ENCODE measurements around the gene CLDN20. TPM values are rescaled to one million over a fixed set of nuclear protein-coding genes. Genes with fewer than 3 reads are reported as not detected.
A peak's percentile ranks its signal among the peaks of the same experiment; 100 is the strongest.

CLDN20 gene
- total RNA-seq, 1 experiment from 2014 or later: not detected

DNA sequence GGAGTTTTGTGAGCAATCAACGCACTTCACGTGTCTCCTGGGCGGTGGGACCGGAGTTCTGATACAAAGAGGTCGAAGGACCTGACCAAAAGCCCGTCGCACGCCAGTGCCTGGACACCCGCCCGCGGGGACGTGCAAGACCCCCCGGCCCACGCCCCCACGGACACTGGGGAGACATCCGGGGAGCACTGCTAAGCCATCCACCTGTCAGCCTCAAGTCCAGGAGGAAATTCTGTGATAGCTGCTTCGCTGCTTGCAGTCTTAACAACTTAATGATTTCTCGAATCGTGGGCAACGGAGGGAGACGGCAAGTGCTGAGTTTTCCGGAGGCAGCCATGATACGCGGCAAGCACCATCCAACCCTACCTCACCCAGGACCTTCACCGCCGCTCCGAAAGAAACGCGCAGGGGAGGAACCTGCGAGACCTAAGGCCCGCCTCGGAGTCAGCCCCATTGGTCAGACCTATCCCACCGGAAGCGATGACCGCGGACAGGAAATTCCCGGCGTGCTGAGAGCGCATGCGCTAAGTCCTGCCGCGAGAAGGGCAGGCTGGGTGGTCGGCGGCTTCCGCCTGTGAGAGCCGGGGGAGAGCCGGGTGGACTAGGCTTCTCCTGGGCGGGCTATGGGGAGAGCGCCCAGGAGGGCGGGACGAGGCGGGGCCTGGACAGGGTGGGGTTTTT is 50.4 kb downstream of the CLDN20 start, which contains the start of gene TFB1M:
TFB1M (minus strand) TSS at position 393 of the 681 bp plus-strand sequence; CDS start at position 337, 56 bp downstream.
- H3K27me3 ChIP-seq: no peaks in the 10 kb centered on the region
- DNase-seq: peak; percentile 98
- H3K36me3 ChIP-seq: peaks cover 18% of the 10 kb centered on the region
- H3K4me3 ChIP-seq: peak within 1 kb of the TSS; percentile 98
- H3K9me3 ChIP-seq: no peaks in the 10 kb centered on the region

GRCh38 chr6:155314773-155315515 is 51.1 kb downstream of the CLDN20 start:
- H3K4me3 ChIP-seq: peak overlapping the region; percentile 98
- H3K36me3 ChIP-seq: peaks cover 10% of the 10 kb centered on the region
- H3K9me3 ChIP-seq: no peaks in the 10 kb centered on the region
- no peaks in the 10 kb centered on the region for H3K27me3 ChIP-seq
- DNase-seq: peak; percentile 76

DNA sequence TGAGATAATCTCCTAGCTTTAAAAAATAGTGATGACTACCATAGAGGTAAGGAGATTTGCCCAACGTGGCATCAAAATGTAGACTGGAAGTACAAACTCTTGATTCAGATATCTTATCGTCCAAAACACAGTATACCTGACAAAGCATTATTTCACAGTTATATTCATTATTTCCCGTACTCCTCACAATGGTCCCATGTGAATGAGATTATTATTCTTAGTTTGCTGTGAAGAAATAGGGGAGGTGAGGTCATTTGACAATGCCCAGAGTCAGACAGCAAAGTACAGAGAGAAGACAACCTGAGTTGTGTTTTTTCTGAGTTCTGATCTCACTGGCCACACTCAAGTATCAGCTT is 51.7 kb downstream of the CLDN20 start:
- no peaks in the 10 kb centered on the region for H3K9me3 ChIP-seq
- peak overlapping the region; percentile 98 for H3K4me3 ChIP-seq
- DNase-seq: no peak
- H3K36me3 ChIP-seq: peaks cover 6% of the 10 kb centered on the region
- H3K27me3 ChIP-seq: no peaks in the 10 kb centered on the region

- no peak for DNase-seq
- peaks cover 3% of the 10 kb centered on the region for H3K36me3 ChIP-seq
- no peaks in the 10 kb centered on the region for H3K9me3 ChIP-seq
- H3K4me3 ChIP-seq: no peak overlapping the region
- H3K27me3 ChIP-seq: no peaks in the 10 kb centered on the region
Measured at GRCh38 chr6:155316419-155316818, 52.6 kb downstream of the CLDN20 start.

DNA sequence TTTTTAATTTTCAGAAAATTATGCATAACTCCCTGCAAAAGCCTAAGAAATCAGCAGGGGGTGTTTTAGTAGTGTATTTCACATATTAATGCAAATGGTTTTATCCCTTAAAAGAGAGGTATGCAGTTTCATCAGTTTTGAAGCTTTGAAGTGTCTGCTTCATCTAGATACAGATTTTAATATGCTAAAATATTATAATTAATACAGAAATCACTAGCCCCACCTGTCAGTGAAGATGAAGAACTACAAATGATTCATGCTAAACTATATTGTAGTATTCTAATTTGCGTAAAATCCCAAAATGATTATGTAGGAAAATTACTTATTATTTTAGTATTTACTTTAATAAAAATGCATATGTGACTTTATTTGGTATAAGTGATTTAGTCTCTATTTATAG is 53.4 kb downstream of the CLDN20 start:
- no peaks in the 10 kb centered on the region for H3K9me3 ChIP-seq
- H3K4me3 ChIP-seq: no peak overlapping the region
- no peak for DNase-seq
- no peaks in the 10 kb centered on the region for H3K27me3 ChIP-seq
- H3K36me3 ChIP-seq: no peaks in the 10 kb centered on the region; the same call in 1 of the 2 replicates

DNA sequence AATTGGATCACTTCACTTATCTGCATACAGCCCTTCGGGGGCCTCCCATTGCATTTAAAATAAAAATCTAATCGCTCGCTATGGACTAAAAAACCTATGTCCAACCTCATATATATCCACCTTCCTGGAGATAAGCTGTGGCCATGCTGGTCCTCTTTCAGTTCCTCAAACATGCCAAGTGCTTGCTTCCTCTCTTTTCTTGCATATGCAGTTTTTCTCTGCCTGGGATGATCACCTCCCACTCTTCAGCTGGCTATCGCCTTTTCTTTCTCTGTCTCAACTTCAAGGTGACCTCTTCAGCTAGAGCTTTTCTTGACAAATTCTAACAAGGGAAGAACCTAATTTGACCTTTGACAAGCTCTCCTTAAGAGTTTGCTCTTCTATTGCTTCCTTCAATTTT is 56.1 kb downstream of the CLDN20 start:
- no peak for DNase-seq
- H3K9me3 ChIP-seq: no peaks in the 10 kb centered on the region
- no peaks in the 10 kb centered on the region for H3K36me3 ChIP-seq
- no peak overlapping the region for H3K4me3 ChIP-seq
- no peaks in the 10 kb centered on the region for H3K27me3 ChIP-seq

DNA sequence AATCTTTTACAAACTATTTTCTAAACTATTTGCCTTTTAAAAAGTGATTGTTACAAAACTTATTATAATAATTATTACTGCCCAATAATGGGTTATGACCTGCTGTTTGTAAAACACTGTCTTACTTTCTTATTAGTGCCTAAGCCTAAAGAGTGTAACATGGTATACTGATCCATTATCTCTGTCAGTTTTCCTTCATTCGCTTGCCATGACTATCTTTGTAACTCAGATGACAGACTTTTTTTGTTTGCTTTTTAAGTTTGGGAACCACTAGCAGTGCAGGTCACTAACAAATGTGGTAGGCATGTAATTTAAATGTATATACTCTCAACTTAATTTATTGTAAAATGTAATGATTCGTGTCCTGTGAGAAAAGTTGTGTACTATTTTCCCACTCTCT is 60.4 kb downstream of the CLDN20 start:
- no peaks in the 10 kb centered on the region for H3K9me3 ChIP-seq
- no peaks in the 10 kb centered on the region for H3K27me3 ChIP-seq
- H3K36me3 ChIP-seq: no peaks in the 10 kb centered on the region
- DNase-seq: no peak
- no peak overlapping the region for H3K4me3 ChIP-seq

GRCh38 chr6:155324993-155325392 is 61.2 kb downstream of the CLDN20 start:
- Histone ChIP-seq H3K4me3 (no peak overlapping the region), H3K9me3 (no peaks in the 10 kb centered on the region), H3K36me3 (no peaks in the 10 kb centered on the region), H3K27me3 (no peaks in the 10 kb centered on the region)
- DNase-seq: no peak

DNA sequence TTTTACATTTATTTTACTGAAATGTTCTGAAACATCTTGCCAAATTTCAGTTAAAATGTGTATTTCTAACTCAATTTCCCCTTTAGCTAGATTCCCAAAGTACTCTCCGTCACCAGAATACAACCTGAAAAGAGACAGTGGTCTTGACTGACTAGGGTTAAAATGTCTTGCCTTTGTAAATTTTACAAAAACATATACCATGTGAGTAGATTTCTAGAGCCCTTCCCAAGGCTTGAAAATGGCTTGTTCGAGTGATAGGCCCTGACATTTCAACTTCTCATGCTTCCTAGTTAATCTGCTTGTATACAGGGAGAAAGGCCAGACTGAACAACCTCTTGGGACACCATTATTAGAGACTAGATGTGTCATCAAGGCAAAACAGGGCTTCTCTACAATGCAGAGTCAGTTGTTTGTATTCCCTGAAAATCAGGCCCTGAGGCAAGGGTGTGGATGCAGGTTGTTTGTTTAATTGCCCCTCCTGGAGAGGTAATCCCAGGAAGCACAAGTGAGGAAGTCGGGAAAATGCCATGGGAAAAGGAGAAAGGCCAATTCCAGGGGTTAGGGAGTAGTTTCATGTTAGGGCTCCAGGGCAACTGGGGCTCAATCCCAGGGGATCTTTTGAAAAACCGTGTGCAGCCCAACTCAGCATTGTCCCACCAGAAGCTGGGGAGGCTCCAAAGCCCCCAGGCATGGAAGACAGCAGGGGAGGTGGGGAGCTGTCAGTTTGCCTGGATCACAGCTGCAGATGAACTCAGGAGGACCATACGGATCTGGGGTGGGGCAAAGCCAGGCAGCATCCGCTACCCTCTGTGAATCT is 62.1 kb downstream of the CLDN20 start:
- Histone ChIP-seq H3K9me3 (no peaks in the 10 kb centered on the region), H3K27me3 (no peaks in the 10 kb centered on the region), H3K4me3 (no peak overlapping the region), H3K36me3 (no peaks in the 10 kb centered on the region)
- DNase-seq: no peak

Other genes with a start within 250 kb of the CLDN20 start
- 7.1 and 20.6 TPM in 2 replicates for gene TFB1M, start 50.5 kb downstream of the CLDN20 start, total RNA-seq (2014; rRNA removed; shearing (Covaris generic); ENCODE audit: low replicate concordance)
- gene NOX3, start 191.8 kb downstream of the CLDN20 start, total RNA-seq (2014; rRNA removed; shearing (Covaris generic); ENCODE audit: low replicate concordance): not detected in 2 replicates